ENCODE results near the gene SLC4A2.

SLC4A2 gene

DNA sequence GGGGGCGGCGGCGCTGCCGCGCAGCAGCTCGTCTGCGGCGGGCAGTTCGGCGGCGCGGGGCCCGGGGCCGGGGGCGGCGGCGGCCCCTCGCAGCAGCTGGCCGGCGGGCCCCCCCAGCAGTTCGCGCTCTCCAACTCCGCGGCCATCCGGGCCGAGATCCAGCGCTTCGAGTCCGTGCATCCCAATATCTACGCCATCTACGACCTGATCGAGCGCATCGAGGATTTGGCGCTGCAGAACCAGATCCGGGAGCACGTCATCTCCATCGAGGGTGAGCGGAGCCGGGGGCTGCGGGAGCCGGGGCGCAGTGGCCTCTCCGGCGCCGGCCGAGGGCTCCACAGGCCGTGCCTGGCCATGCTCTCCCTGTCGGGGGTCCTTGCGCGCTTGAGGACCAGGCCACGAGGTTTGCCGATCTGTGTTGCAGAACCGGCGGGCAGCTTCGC lies 27.4 kb downstream of the SLC4A2 start:
- H3K27ac Mint-ChIP-seq = peak overlapping the region in 1 of 2 donors; percentile 22
- no peak for ATAC-seq (replicated peaks)

GRCh38 chr7:151087245-151088018 lies 28.0 kb downstream of the SLC4A2 start:
- H3K9me3 Mint-ChIP-seq = no peaks in the 10 kb centered on the region
- peaks cover 27 to 37% of the 10 kb centered on the region in 2 donors for H3K4me1 Mint-ChIP-seq (ENCODE audit: low read depth in 2 of 2)
- ATAC-seq (replicated peaks) = peak; percentile 15
- peak overlapping the region; percentile 22 to 72 for H3K27ac Mint-ChIP-seq
- DNase-seq = peak in 1 of 3 experiments; percentile 30
- H3K4me3 Mint-ChIP-seq = peak overlapping the region; percentile 77 to 83
- H3K27me3 Mint-ChIP-seq = peaks cover 0 to 9% of the 10 kb centered on the region in 2 donors
- H3K36me3 Mint-ChIP-seq (ENCODE audit: insufficient read depth) = peaks cover 11% of the 10 kb centered on the region

More for the DNA sequence above, 27.4 kb downstream of the SLC4A2 start:
- Mint-ChIP-seq H3K36me3 (ENCODE audit: insufficient read depth) (peaks cover 11% of the 10 kb centered on the region), H3K27me3 (peaks cover 0 to 9% of the 10 kb centered on the region in 2 donors), H3K9me3 (no peaks in the 10 kb centered on the region), H3K4me1 (ENCODE audit: low read depth in 2 of 2) (peaks cover 27 to 37% of the 10 kb centered on the region in 2 donors), H3K4me3 (peak overlapping the region; percentile 77 to 83)
- no peak for DNase-seq

DNA sequence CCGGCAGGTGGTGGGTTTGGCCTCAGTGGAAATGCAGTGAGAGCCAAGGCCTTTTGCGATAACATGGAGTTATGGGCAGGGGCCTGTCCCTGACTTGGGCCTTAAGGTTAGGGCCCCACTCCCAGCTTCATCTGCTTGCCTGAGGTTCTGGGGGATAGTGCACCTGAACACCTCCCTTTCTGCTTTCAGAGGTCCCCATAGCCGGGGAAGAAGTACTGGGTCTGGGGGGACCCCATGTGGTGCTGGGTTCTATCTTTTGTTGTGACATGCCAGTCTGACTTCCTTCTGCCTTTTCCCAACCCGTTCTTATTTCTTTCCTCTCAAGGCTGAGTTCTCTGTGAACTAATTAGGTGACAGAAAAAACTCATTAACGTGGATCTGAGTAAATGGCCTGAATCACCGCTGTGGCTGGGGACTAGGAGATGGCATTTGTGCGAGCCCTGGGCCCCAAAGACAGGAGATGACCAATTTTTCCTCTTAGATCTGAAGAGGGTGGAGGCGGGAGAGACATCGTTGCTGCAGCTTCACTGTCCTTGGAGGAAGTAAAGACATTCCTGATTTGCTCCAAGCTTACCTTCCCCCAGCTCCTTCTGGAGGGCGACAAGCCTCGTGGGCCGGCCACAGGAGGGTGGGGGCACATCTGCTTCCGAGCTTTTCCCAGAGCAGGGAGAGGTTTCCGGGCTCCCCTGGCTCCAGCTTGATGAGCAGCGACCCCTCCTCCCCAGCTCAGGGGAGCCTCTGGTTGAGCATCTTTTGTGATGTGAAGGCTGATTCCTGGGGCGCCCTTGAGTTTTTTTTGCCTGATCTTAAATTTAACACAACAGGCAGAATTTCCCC lies 28.8 kb downstream of the SLC4A2 start:
- Mint-ChIP-seq H3K36me3 (ENCODE audit: insufficient read depth) (peaks cover 5% of the 10 kb centered on the region), H3K27me3 (peaks cover 0 to 9% of the 10 kb centered on the region in 2 donors), H3K27ac (peak overlapping the region in 1 of 2 donors; percentile 72), H3K9me3 (no peaks in the 10 kb centered on the region), H3K4me1 (ENCODE audit: low read depth in 2 of 2) (peaks cover 20 to 31% of the 10 kb centered on the region in 2 donors), H3K4me3 (peak overlapping the region; percentile 54 to 83)
- ATAC-seq (replicated peaks) = no peak
- DNase-seq = no peak

- peaks cover 5% of the 10 kb centered on the region for H3K36me3 Mint-ChIP-seq (ENCODE audit: insufficient read depth)
- H3K9me3 Mint-ChIP-seq = no peaks in the 10 kb centered on the region
- no peak for ATAC-seq (replicated peaks)
- H3K27ac Mint-ChIP-seq = peak overlapping the region in 1 of 2 donors; percentile 30
- DNase-seq = no peak
- peaks cover 20 to 28% of the 10 kb centered on the region in 2 donors for H3K4me1 Mint-ChIP-seq (ENCODE audit: low read depth in 2 of 2)
- H3K4me3 Mint-ChIP-seq = peak overlapping the region; percentile 33 to 54
- peaks cover 0 to 9% of the 10 kb centered on the region in 2 donors for H3K27me3 Mint-ChIP-seq
Measured at GRCh38 chr7:151088856-151089699, 29.7 kb downstream of the SLC4A2 start.

- DNase-seq = no peak
- H3K4me3 Mint-ChIP-seq = no peak overlapping the region
- H3K36me3 Mint-ChIP-seq (ENCODE audit: insufficient read depth) = peaks cover 8% of the 10 kb centered on the region
- H3K4me1 Mint-ChIP-seq (ENCODE audit: low read depth in 2 of 2) = peaks cover 15 to 24% of the 10 kb centered on the region in 2 donors
- H3K27me3 Mint-ChIP-seq = peaks cover 0 to 5% of the 10 kb centered on the region in 2 donors
- ATAC-seq (replicated peaks) = no peak
- H3K9me3 Mint-ChIP-seq = no peaks in the 10 kb centered on the region
- H3K27ac Mint-ChIP-seq = no peak overlapping the region
Measured at GRCh38 chr7:151089893-151090730, 30.7 kb downstream of the SLC4A2 start.

GRCh38 chr7:151091003-151091402 lies 31.6 kb downstream of the SLC4A2 start:
- Mint-ChIP-seq H3K27ac (no peak overlapping the region), H3K4me1 (ENCODE audit: low read depth in 2 of 2) (peaks cover 6 to 16% of the 10 kb centered on the region in 2 donors), H3K36me3 (ENCODE audit: insufficient read depth) (peaks cover 8% of the 10 kb centered on the region), H3K27me3 (no peaks in the 10 kb centered on the region), H3K4me3 (no peak overlapping the region), H3K9me3 (no peaks in the 10 kb centered on the region)
- DNase-seq (no peak), ATAC-seq (replicated peaks) (no peak)

GRCh38 chr7:151091431-151091830 lies 32.0 kb downstream of the SLC4A2 start:
- H3K9me3 Mint-ChIP-seq = no peaks in the 10 kb centered on the region
- no peaks in the 10 kb centered on the region for H3K27me3 Mint-ChIP-seq
- H3K4me3 Mint-ChIP-seq = no peak overlapping the region
- H3K36me3 Mint-ChIP-seq (ENCODE audit: insufficient read depth) = peaks cover 8% of the 10 kb centered on the region
- H3K27ac Mint-ChIP-seq = no peak overlapping the region
- ATAC-seq (replicated peaks) = no peak
- DNase-seq = no peak
- peaks cover 6 to 16% of the 10 kb centered on the region in 2 donors for H3K4me1 Mint-ChIP-seq (ENCODE audit: low read depth in 2 of 2)

DNA sequence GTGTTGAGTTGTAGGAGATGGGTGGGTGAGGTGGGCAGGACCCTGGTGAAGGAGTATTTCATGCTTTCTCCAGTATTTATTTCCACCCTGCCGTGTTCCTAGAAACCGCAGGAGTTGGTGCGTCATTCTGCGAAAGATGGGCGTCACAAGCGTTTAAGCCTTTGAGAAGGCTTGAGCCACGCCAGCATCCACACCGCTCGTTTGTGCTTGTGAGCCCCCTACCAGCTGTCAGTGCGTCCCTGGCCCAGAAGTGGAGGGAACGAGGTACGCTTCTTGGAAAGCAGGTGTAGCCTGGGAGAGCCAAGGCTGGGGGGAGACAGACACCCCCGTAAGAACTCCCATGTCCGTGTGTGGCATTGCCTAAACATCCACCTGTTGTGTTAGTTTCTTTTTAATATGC lies 32.6 kb downstream of the SLC4A2 start:
- no peak overlapping the region for H3K27ac Mint-ChIP-seq
- no peak overlapping the region for H3K4me3 Mint-ChIP-seq
- H3K4me1 Mint-ChIP-seq (ENCODE audit: low read depth in 2 of 2) = peaks cover 6 to 16% of the 10 kb centered on the region in 2 donors
- H3K27me3 Mint-ChIP-seq = no peaks in the 10 kb centered on the region
- peaks cover 7% of the 10 kb centered on the region for H3K36me3 Mint-ChIP-seq (ENCODE audit: insufficient read depth)
- H3K9me3 Mint-ChIP-seq = no peaks in the 10 kb centered on the region
- DNase-seq = no peak
- ATAC-seq (replicated peaks) = no peak

DNA sequence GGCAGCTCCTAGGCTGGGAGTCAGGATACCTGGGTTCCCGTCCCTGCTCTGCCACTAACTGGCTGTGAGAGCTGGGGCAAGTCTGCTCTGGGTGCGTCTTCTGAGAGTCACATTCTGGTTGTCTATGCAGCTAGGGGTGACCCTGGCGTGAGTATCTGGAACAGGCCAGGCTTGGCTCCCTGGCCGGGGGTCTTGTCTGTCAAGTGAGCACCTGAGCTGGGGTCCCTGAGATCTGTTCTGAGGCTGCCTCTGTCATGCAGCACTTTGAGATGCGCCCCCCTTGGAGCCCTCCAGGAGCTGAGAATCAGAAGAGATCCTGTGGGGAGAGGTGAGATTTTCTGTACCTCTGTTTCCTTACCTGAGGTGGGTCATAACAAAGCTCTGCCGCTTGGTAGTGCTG lies 34.4 kb downstream of the SLC4A2 start:
- Mint-ChIP-seq H3K27me3 (no peaks in the 10 kb centered on the region), H3K4me3 (no peak overlapping the region), H3K36me3 (ENCODE audit: insufficient read depth) (peaks cover 3% of the 10 kb centered on the region), H3K4me1 (ENCODE audit: low read depth in 2 of 2) (peaks cover 6 to 10% of the 10 kb centered on the region in 2 donors), H3K27ac (no peak overlapping the region), H3K9me3 (no peaks in the 10 kb centered on the region)
- ATAC-seq (replicated peaks) = no peak
- DNase-seq = no peak

GRCh38 chr7:151094675-151095074 lies 35.3 kb downstream of the SLC4A2 start:
- Mint-ChIP-seq H3K36me3 (ENCODE audit: insufficient read depth) (peaks cover 3% of the 10 kb centered on the region), H3K27me3 (no peaks in the 10 kb centered on the region), H3K9me3 (no peaks in the 10 kb centered on the region), H3K4me1 (ENCODE audit: low read depth in 2 of 2) (peaks cover 4 to 5% of the 10 kb centered on the region in 2 donors), H3K4me3 (no peak overlapping the region), H3K27ac (no peak overlapping the region)
- DNase-seq = no peak
- no peak for ATAC-seq (replicated peaks)

- no peaks in the 10 kb centered on the region for H3K27me3 Mint-ChIP-seq
- H3K27ac Mint-ChIP-seq = no peak overlapping the region
- H3K9me3 Mint-ChIP-seq = no peaks in the 10 kb centered on the region
- DNase-seq (no peak), ATAC-seq (replicated peaks) (no peak)
- H3K4me3 Mint-ChIP-seq = no peak overlapping the region
- H3K36me3 Mint-ChIP-seq (ENCODE audit: insufficient read depth) = peaks cover 3% of the 10 kb centered on the region
- peaks cover 0 to 2% of the 10 kb centered on the region in 2 donors for H3K4me1 Mint-ChIP-seq (ENCODE audit: low read depth in 2 of 2)
Measured at GRCh38 chr7:151095123-151095797, 35.9 kb downstream of the SLC4A2 start.

Measured in effector memory CD8-positive, alpha-beta T cell (primary cell).